Activated naive CD4-positive, alpha-beta T cell treated with anti-CD3 and anti-CD28 coated beads, Interleukin-2, amount 50 U/mL, for 16 hours (primary cell): ENCODE data around the gene GNAI1.

Source experiments
- DNase-seq: peaks from one replicate; pipeline ENCODE4 v3.0.0-alpha.2; 2020

Gene GNAI1

DNA sequence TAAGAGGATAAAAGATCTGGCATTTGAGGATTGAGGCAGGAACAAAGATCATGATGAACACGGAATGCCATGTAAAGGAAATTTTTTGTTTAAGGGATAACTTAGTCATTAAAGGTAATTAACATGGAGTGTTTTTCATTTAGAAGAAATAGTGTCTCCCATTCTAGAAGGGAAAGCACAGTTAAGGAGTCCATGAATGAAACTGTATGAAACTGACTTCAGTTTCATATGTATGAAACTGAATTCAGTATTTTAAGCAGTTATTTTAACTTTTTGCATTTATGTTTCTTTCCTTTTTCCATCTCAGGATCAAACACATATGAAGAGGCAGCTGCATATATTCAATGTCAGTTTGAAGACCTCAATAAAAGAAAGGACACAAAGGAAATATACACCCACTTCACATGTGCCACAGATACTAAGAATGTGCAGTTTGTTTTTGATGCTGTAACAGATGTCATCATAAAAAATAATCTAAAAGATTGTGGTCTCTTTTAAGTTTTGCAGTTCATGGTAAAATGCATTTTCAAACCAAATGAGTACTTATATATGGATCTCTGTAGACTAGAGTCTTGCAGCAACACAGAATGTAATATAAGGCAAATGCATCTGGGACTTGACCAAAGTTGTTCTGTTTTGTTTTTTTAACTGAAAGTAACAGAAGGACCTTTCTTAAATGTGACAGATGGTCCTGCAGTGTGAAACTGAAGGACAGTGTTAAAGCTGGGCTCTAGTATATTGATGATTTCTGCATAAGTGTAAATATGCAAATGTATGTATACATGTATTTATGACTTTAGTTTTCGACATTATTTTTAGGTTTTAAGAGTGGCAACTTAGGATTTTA is 82.6 kb downstream of the GNAI1 start:
- no peak for DNase-seq

DNA sequence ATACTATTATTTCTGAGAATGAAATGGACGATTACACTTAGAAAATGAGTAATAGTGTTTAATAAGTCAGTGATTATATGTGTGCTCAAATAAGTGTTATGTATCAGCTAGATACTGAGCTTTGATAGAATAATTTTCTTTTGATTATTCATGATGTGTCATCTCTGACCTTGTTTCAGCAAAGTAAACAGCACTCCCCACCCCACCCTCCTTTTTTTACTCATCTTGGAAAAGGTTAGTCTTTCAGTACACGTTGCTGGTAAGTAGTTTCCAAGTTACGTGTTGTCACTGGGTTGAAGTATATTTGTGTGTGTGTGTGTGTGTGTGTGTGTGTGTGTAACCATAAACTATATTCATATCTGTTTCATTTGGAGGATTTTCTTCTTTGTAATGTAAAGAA is 84.1 kb downstream of the GNAI1 start:
- no peak for DNase-seq

DNA sequence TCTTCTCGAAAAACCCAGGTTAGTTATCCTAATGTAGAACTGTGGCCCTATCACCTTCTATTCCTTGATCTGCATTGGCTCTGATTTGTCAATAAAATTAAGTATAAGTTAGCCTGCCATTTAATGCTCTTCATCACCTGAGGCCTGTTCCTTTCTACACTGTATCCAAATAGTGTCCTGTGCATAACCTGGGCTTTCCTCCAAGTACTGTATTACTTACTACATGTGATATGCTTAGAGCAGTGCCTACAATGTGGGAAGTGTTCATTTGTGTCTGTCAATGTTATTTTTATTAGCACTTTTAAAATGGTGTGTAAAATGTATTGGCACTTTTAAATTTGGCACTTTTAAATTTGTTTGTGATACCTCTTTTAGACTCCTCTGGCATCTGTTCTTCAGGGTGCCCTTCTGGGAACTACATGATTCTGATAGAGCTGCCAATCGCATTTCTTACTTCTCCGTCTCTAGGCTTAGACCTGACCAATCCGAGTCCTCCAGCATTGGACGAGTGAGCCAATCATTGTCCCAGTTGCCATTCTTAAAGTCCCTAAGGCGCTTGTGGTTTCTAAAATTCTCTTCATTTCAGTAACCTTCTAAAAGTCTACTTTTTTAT is 85.5 kb downstream of the GNAI1 start:
- no peak for DNase-seq

DNA sequence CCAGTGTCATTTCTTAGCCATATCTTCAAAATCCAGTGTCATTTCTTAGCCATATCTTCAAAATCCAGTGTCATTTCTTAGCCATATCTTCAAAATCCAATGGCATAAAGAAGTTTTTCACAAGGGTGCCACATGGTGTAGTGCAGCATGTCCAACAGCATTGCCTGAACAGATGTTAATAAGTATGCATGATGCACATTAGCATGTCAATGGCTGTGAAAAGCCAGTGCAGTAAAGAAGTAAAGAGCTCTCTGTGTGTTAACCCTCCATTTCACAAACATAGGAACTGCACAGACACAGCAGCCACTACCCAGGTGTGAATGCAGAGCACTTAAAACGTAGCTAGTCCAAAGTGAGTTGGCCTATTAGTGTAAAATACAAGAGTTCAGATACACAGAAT is 89.8 kb downstream of the GNAI1 start:
- no peak for DNase-seq

DNA sequence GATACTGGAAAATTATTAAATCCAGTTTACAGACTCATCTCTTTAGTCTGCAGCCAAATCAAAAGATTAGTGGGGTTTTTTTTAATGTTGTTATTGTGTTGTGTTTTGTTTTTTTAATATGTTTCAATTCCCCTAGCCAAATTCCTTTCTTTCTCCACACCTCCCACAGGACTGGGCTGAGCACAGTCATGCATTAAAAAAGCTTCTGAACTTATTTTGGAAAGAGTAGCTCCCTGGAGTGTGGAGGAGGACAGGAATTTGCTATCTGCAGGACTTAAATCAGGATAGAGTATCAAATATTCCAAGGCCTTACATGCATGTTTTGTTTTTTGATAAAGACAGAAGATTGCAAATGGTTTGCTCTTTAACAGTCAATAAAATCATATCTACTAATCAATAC is 90.7 kb downstream of the GNAI1 start:
- no peak for DNase-seq

DNA sequence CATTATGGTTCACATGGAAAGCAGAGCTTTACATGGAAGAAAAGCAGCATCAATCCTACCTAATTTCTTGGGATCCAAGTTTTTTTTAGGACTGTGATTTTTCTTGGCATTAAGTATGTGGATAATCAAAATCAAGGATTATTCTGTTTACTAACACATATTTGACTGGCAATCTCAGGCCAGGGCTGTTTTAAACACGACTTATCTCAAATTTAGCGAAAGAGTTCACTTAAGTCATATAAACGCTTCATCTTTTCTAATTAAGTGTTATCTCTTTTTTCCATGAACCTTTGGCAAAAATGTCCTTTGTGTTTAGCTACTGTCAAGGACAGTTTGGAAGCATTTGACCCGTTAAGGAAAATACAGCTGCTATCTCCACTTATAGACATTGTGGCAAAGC is 92.0 kb downstream of the GNAI1 start:
- DNase-seq: no peak

DNA sequence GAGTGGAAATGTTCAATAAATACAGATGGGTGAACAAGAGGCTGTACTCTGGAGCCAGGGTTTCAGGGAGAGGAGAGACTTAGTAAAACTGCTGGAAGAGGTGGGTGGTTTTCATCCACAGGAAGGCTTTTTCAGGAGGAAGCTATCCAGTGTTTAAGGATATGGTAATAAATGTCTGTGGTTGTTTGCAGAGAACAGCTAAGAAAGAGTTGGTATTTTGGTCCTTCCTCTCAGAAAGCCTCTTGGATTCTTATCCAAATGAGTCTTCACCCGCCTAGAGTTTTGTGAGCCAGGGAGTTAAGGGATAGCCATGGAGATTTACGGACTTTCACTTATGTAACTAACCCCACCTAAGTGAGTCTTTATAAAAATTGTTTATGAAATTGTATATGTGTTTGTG is 95.7 kb downstream of the GNAI1 start:
- DNase-seq: no peak

DNA sequence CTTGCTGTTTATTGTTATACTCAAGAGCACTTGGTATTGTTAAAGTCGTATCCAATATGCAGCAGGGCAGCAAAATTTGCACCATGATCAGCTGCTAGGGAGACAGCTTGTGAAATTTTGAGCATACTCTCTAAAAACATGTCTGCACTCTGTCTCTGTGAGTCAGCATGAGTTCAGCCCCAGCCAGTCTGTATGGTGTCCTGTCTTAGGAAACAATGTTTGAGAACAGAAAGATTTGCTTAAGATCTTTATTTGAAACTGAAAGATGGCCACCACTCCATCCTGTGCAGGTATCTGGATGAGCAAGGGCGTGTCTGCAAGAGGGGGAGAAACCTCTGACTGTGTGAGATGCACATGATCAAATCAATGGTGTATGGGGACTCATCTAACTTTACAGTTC is 97.1 kb downstream of the GNAI1 start:
- DNase-seq: no peak

DNA sequence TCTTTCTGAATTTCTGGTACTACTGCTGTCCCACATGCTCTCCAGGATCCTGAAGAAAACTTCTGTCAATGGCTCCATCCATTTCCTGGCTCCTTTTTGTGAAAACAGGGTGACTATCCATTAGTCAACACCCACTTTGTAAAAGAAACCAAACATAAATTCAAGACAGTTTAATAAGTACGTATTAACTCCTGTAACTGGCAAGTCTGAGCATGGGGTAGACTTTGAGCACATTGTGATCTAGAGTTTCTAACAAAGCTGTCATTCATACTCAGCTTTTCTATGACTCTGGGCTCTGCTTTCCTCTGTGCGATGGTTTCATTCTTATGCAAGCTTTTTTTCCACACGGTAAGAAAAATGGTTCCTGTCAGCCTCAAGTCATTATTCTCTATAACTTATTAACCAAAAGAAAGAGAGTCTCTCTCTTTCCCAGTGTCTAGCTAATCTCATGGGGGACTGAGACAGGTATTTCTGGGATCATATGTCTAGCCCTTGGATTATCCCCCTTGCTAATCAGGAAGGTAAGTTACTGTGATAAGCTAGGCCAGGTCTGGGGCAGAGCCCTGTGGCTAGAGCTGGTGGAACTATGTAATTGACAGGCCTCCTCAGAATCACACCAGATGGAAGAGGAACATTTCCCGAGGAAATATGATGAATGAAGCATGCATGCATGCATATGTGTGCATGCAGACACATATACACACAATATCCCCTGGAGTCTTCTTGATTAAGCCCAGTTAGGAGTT is 98.5 kb downstream of the GNAI1 start:
- no peak for DNase-seq

DNA sequence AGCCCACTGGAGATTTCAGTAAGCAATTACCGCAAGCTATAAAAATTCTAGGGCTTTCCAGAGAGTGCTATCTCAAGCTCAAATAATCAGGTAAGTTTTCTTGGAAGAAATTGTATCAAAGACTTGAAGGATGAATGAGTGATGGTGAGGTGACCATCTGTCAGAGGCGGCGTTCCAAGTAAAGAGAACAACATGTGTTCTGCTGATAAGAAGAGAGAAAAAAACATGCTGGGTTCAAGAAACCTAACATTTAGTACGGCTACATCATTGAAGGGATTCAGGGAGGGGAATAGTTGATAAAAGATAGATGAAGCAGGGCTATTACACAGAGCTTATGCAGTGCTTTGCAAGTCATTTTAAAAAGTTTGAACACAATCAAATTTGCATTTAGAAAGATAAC is 100.7 kb downstream of the GNAI1 start:
- no peak for DNase-seq

DNA sequence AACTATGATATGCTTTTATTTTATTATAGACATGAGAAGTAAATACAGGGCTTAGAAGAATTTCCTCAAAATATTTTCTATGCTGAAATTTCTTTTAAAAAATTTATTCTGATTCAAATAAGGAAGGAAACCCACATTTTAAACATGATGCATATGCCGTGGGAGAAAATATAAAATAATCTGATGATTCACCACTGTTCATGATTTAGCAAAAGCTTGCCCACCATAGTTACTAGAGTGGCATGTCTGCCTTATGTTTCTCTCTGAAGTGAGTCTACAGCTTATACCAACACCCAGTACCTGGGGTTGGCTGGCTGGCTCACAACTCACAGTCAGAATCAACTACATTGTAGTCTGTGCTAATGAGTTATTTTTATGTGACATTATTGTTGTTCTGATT is 102.0 kb downstream of the GNAI1 start:
- DNase-seq: no peak

DNA sequence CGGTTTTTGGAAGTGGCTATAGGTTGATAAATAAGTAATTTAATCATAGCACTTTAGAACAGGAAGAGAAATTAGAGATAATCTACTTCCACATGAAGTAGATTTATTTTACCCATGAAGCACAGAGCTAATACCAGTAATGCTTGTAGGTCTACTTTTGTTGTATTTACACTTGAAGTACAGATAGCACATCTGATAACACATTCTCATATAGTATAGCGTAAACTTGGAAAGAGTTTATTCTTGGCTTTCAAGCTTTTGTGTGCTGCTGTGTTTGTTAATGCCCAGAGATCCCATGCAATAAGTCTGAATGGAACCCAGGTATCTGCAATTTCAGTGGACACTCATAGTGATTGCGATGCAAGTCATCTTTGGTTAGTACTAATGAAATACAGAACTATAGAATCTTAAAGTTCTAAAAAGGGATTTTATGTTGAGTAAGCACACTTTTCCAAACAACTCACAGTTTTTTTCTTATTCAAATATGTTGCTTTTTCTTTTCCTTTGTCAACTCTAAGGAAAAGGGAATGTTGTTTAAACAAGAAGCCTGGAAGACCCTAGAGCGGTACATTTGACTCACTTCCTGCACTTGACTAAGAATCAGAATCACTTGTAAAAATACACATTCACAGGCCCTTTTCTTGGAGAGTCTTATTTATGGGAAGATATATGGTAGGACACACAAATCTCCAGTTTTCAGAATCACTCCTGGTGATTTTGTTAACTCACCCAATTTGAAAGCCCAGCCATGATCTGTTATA is 105.8 kb downstream of the GNAI1 start:
- no peak for DNase-seq

DNA sequence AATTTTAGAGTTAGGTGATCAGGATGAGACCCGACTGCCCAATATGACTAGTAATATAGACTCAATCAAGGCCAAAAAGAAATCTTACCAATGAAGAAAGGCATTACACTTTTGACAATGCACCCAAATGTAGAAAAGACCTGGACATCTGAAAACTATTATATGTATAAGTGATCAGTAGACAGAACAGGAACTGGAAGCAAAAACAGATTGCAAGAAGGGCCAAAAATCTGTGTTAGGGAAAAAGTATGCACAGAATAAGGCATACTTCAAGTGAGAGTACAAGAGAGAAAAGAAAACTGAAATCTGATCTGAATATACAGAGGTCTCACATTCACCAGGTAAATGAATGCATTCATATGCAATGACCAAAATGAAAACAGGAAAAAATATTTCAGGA is 107.0 kb downstream of the GNAI1 start:
- no peak for DNase-seq

DNA sequence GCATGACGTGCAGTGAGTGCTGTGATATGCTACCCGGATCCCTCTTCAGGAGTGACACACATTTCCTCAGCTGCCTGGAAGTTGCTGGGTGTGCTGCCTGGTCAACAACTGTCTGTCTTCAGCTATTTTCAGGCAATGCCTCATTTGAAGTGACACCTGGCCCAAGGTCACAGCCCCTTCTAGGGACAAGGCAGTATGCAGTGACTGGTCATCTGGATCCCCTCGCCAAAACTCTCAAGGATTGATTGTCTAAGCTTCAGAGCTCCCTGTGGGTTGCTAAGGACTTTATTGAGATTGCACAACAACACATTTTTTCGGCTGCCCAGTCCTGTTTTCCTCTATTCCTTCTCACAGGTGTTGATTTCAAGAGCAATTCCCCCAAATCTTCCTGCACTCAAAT is 108.8 kb downstream of the GNAI1 start:
- DNase-seq: no peak

DNA sequence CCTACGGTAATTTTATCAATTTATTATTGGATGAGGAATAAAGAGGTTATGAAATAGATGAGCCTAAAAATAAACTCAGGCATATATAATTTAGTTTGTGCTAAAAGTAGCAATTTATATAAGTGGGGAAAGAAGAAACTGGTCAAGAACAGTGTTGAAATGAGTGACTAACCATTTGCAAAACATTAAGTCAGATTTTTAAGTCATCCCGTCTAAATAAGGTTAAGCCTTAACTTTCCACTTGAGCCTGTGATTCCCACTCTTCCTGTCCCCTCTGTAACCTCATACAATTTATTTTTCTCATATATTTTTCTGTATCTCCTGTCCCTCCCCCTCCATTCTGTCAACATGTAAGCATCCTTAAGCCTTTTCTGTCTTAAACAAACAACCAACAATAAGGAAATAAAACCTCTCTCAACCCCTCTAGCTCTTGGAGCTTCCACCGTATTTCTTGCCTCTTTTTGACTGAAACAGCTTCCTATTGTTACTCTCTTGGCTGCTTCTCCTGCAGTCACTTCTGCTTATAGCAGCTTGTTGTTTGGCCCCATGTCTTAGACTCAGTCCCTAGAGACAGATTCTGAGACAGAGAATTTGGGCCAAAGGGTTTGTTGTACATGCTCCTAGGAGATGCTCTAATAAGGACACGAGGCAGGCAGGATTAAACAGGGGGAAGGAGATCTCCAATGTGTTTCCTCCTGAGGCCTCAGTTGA is 109.7 kb downstream of the GNAI1 start:
- DNase-seq: no peak

DNA sequence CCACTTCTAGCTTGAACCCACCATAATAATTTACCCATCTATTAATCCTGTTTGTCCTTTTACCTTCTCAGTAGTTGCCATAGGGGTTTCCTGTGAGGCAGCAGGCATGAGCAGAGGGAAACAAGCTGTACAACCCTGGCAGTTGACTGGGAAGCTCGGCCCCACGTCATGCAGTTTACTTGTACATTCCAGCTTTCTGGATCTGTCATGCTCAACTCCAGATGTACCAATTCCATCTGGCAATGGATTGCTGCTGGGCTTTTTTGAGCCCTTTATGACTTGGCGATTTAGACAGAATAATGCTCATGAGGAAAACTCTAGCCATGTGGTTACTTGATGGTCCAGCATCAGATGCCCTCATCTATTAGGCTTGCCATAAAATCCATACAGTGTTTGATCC is 112.5 kb downstream of the GNAI1 start:
- no peak for DNase-seq

DNA sequence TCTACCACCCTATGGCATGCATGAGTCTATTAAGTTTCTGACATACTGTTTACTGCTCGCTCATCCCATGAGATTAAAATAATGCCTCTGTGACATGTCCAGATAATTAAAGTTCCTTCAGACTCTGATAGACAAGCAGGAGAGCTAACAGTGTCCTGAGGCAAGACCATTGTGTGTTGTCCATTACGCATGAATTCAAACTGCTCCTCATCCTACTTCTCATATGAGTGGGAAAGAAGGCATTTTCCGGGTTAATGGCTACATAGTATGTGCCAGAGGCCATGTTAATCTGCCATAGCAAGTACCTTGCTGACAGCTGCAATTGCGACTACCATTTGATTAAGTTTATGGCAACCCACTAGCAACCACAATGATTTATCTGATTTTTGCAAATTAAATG is 113.3 kb downstream of the GNAI1 start:
- no peak for DNase-seq

DNA sequence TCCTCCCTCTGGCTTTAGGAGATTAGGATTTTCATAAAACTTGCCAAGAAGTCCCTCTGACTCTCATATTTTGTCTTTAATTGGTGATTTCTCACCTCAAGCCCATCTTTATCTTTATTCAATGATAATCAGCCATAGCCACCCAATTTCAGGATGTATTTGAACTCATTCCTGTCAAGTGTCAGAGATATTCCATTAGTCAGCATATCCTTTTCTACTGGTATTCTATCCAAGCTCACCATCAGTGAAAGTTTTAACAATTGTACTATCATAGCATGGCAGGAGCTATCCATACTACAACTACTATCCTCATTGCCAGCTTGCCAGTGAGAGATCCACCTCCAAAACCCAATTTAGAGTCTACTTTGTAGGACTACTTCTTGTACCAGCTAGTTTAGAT is 114.6 kb downstream of the GNAI1 start:
- no peak for DNase-seq

DNA sequence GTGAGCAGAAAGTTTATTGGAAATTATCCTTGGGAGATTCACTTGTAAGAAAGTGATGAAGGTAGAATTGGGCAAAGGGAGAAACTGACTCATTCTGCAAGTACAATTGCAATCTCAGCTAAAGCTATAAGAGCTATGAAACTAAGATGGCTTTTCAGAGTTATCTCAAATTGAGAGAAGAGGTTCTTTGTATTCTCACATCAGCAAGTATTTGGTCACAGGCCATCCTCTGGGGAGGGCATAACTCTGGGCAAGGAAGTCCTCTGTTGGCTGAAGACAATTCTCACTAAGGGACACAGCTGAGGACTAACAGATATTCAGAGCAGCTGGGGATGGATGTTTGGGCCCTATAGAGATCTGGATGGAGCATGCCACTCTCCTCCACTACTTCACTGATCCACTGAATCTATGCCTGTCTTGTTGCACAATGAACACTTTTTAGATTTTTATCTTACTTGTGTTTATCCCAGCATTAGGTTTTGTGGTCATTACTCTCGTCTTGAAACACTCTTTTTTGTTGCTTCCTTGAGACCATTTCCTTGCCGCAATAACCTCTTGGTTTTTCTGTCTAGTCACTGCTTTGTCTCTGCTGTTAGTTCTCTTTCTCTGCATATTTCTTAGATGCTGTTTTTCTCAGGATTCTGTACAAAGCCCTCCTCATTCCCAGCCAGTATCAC is 115.1 kb downstream of the GNAI1 start:
- no peak for DNase-seq

DNA sequence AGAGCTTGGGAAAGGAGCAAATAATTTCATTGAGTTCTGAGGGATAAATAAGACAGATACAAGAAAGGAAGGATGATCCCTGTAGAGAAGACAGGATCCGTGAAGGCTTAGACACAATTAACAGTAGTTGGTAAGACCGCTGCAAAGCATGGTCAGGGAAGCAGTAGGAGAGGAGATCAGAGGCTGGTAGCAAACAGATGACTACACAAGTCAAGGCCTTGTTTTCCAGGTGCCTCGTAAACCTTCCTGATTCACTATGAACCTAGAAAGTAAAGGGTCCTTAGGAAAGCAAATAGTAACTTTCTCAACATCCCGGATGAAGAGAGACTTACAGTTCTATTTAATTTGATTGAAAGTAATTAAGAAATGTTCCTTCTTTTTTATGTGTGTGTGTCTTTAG is 118.6 kb downstream of the GNAI1 start:
- DNase-seq: no peak

DNA sequence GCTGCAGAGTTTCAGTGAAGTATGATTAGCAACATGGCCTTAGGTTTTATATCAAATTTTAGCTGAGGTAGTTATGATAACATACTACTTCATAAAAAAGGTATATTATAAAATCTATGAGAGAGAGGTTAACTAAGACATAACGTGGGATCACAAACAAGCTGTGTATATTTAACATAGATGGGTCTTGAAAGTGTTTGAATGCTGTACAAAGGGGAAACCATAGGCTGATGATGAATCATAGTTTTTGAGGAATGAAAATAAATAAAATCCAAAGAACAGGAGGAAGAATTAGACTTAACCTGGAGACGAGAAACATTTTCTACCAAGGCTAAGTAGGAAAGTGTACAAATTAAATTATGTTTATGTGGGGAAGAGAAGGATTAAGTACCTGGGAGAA is 119.0 kb downstream of the GNAI1 start:
- DNase-seq: no peak

DNA sequence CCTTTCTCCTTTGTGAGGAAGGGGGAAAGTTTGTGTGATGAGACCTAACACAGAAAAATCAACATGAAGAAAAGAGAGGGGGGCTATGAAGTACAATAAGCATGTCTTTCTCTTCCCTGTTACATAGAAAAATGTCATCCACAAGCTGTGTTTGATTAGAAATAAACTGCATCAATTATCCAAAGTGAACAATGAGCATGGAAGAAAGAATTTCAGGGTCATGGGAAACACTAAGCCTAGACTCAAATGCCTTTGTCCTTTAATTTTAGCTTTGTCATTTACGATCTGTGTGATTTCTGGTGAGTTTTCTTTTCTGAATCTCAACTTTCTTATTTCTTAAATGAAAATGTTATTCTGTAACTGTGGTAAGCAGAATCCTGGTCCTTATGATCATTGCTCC is 121.0 kb downstream of the GNAI1 start:
- no peak for DNase-seq
